ES-I3 (cell line): Measurements from ENCODE around the gene PARP12.

Experiments
- H3K36me3 ChIP-seq: 2 replicates; pipeline ENCODE4 v1.6.1; 2013; ENCODE audit warnings: mild to moderate bottlenecking, low read length, control low read depth, moderate library complexity; ENCODE audit not compliant: insufficient read depth
- H3K4me1 ChIP-seq: 2 replicates; pipeline ENCODE4 v1.6.1; 2013; ENCODE audit warnings: mild to moderate bottlenecking, control low read depth, low read length; ENCODE audit not compliant: insufficient read depth
- H3K9ac ChIP-seq: 2 replicates; pipeline ENCODE4 v1.6.1; 2013; ENCODE audit warnings: low read depth, mild to moderate bottlenecking, low read length, moderate library complexity
- H3K9me3 ChIP-seq: 2 replicates; pipeline ENCODE4 v1.6.1; 2013; ENCODE audit warnings: mild to moderate bottlenecking, low read length, moderate library complexity; ENCODE audit not compliant: control insufficient read depth, insufficient read depth

Gene PARP12

GRCh38 chr7:140021603-140022002 lies 41.1 kb downstream of the PARP12 start:
- Histone ChIP-seq H3K4me1 (no peaks in the 10 kb centered on the region), H3K36me3 (no peaks in the 10 kb centered on the region), H3K9ac (no peak overlapping the region), H3K9me3 (no peaks in the 10 kb centered on the region)

- H3K36me3 ChIP-seq, result no peaks in the 10 kb centered on the region
- no peak overlapping the region for H3K9ac ChIP-seq
- no peaks in the 10 kb centered on the region for H3K9me3 ChIP-seq
- no peaks in the 10 kb centered on the region for H3K4me1 ChIP-seq
These were observed 43.1 kb downstream of the PARP12 start for GRCh38 chr7:140019606-140020005.

GRCh38 chr7:140019172-140019571 lies 43.6 kb downstream of the PARP12 start:
- H3K9me3 ChIP-seq, result no peaks in the 10 kb centered on the region
- no peaks in the 10 kb centered on the region for H3K4me1 ChIP-seq
- no peak overlapping the region for H3K9ac ChIP-seq
- no peaks in the 10 kb centered on the region for H3K36me3 ChIP-seq

GRCh38 chr7:140018125-140019043 lies 44.4 kb downstream of the PARP12 start:
- Histone ChIP-seq H3K9ac (no peak overlapping the region), H3K9me3 (no peaks in the 10 kb centered on the region), H3K36me3 (no peaks in the 10 kb centered on the region), H3K4me1 (no peaks in the 10 kb centered on the region)

GRCh38 chr7:140017543-140017942 lies 45.2 kb downstream of the PARP12 start:
- no peak overlapping the region for H3K9ac ChIP-seq
- H3K36me3 ChIP-seq, result no peaks in the 10 kb centered on the region
- H3K9me3 ChIP-seq, result no peaks in the 10 kb centered on the region
- no peaks in the 10 kb centered on the region for H3K4me1 ChIP-seq

- Histone ChIP-seq H3K9me3 (no peaks in the 10 kb centered on the region), H3K9ac (no peak overlapping the region), H3K36me3 (no peaks in the 10 kb centered on the region), H3K4me1 (no peaks in the 10 kb centered on the region; the same call in 1 of the 2 replicates)
These were observed 45.7 kb downstream of the PARP12 start for GRCh38 chr7:140017034-140017433.

- H3K36me3 ChIP-seq, result no peaks in the 10 kb centered on the region
- no peak overlapping the region for H3K9ac ChIP-seq
- no peaks in the 10 kb centered on the region for H3K9me3 ChIP-seq
- H3K4me1 ChIP-seq, result no peaks in the 10 kb centered on the region; the same call in 1 of the 2 replicates
These were observed 46.2 kb downstream of the PARP12 start for GRCh38 chr7:140016540-140016939.

GRCh38 chr7:140015471-140015970 lies 47.2 kb downstream of the PARP12 start:
- Histone ChIP-seq H3K4me1 (peaks cover 2% of the 10 kb centered on the region), H3K9ac (no peak overlapping the region), H3K36me3 (no peaks in the 10 kb centered on the region), H3K9me3 (no peaks in the 10 kb centered on the region)

GRCh38 chr7:140014123-140014522 lies 48.6 kb downstream of the PARP12 start:
- Histone ChIP-seq H3K9ac (no peak overlapping the region), H3K4me1 (peaks cover 7% of the 10 kb centered on the region), H3K36me3 (no peaks in the 10 kb centered on the region), H3K9me3 (no peaks in the 10 kb centered on the region)

- peaks cover 7% of the 10 kb centered on the region for H3K4me1 ChIP-seq
- no peaks in the 10 kb centered on the region for H3K36me3 ChIP-seq
- H3K9ac ChIP-seq, result no peak overlapping the region
- no peaks in the 10 kb centered on the region for H3K9me3 ChIP-seq
These were observed 49.1 kb downstream of the PARP12 start for GRCh38 chr7:140013676-140014075.

- Histone ChIP-seq H3K4me1 (peaks cover 7% of the 10 kb centered on the region), H3K9me3 (no peaks in the 10 kb centered on the region), H3K36me3 (no peaks in the 10 kb centered on the region), H3K9ac (no peak overlapping the region)
These were observed 52.4 kb downstream of the PARP12 start for GRCh38 chr7:140010194-140010895.

- H3K36me3 ChIP-seq, result no peaks in the 10 kb centered on the region
- no peak overlapping the region for H3K9ac ChIP-seq
- H3K4me1 ChIP-seq, result peaks cover 7% of the 10 kb centered on the region
- H3K9me3 ChIP-seq, result no peaks in the 10 kb centered on the region
These were observed 53.0 kb downstream of the PARP12 start for GRCh38 chr7:140009735-140010134.

- Histone ChIP-seq H3K9ac (no peak overlapping the region), H3K9me3 (no peaks in the 10 kb centered on the region), H3K36me3 (no peaks in the 10 kb centered on the region), H3K4me1 (peaks cover 7% of the 10 kb centered on the region)
These were observed 53.8 kb downstream of the PARP12 start for GRCh38 chr7:140008755-140009610.

- Histone ChIP-seq H3K9ac (no peak overlapping the region), H3K9me3 (no peaks in the 10 kb centered on the region), H3K36me3 (no peaks in the 10 kb centered on the region), H3K4me1 (peaks cover 7% of the 10 kb centered on the region)
These were observed 55.6 kb downstream of the PARP12 start for GRCh38 chr7:140007051-140007690.
